HL-60 (cell line): ENCODE measurements around the gene ABCD3.
"Not testable (repeated sequence)": the region's sequence is repeated elsewhere in the genome, so short reads cannot be mapped to it uniquely, and the experiment has no call there.

ENCODE experiments used
- DNase-seq, 2 experiments: peaks; one replicate each; pipeline ENCODE4 v3.0.0-alpha.2; 2010 to 2020; ENCODE audit warnings: low read depth in 1 of 2, low spot score in 1 of 2
- H3K27ac ChIP-seq: fragments of 250-450 bp; sonication (Bioruptor Pico); replicated peaks from 2 replicates; pipeline ENCODE4 v1.5.1; 2020; ENCODE audit warnings: mild to moderate bottlenecking, moderate library complexity
- H3K27me3 ChIP-seq: fragments of 250-450 bp; sonication (Bioruptor Pico); 2 replicates; pipeline ENCODE4 v1.5.1; 2021; ENCODE audit warnings: mild to moderate bottlenecking, moderate library complexity; ENCODE audit not compliant: insufficient read depth, poor library complexity, severe bottlenecking
- H3K4me3 ChIP-seq: replicated peaks from 2 replicates; pipeline ENCODE4 v1.5.1; 2011; ENCODE audit warnings: mild to moderate bottlenecking, control low read depth, low read length; ENCODE audit not compliant: insufficient read depth
- GABPA ChIP-seq: IDR thresholded peaks from 2 replicates; pipeline ENCODE4 v1.6.1; 2012; ENCODE audit warnings: low read depth
- POLR2AphosphoS5 ChIP-seq: IDR thresholded peaks from 2 replicates; pipeline ENCODE4 v1.6.1; 2012; ENCODE audit warnings: low read depth
- REST ChIP-seq: IDR thresholded peaks from 2 replicates; pipeline ENCODE4 v1.6.1; 2012; ENCODE audit warnings: low read depth; ENCODE audit not compliant: insufficient replicate concordance
- SPI1 ChIP-seq: IDR thresholded peaks from 2 replicates; pipeline ENCODE4 v1.6.1; 2012; ENCODE audit warnings: low read depth, mild to moderate bottlenecking, borderline replicate concordance
- TF ChIP-seq, protein P1 (sequence below): IDR thresholded peaks from one replicate; pipeline ENCODE4 v1.5.1; 2011; ENCODE audit warnings: low read length, control low read depth, inconsistent platforms; ENCODE audit not compliant: insufficient read depth

Gene ABCD3

GRCh38 chr1:94438692-94439276 lies 20.6 kb downstream of the ABCD3 start:
- no peak for DNase-seq
- Histone ChIP-seq H3K4me3 (no peak overlapping the region), H3K27me3 (no peaks in the 10 kb centered on the region), H3K27ac (no peak overlapping the region)
- TF ChIP-seq, protein P1, sequence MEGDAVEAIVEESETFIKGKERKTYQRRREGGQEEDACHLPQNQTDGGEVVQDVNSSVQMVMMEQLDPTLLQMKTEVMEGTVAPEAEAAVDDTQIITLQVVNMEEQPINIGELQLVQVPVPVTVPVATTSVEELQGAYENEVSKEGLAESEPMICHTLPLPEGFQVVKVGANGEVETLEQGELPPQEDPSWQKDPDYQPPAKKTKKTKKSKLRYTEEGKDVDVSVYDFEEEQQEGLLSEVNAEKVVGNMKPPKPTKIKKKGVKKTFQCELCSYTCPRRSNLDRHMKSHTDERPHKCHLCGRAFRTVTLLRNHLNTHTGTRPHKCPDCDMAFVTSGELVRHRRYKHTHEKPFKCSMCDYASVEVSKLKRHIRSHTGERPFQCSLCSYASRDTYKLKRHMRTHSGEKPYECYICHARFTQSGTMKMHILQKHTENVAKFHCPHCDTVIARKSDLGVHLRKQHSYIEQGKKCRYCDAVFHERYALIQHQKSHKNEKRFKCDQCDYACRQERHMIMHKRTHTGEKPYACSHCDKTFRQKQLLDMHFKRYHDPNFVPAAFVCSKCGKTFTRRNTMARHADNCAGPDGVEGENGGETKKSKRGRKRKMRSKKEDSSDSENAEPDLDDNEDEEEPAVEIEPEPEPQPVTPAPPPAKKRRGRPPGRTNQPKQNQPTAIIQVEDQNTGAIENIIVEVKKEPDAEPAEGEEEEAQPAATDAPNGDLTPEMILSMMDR, result no peak
- TF ChIP-seq SPI1 (no peak), REST (no peak), GABPA (no peak), POLR2AphosphoS5 (no peak)

- Histone ChIP-seq H3K4me3 (no peak overlapping the region), H3K27me3 (no peaks in the 10 kb centered on the region), H3K27ac (no peak overlapping the region)
- DNase-seq, result no peak
- TF ChIP-seq, protein P1, result no peak
- no peak for TF ChIP-seq SPI1
- no peak for TF ChIP-seq POLR2AphosphoS5
- TF ChIP-seq REST, result no peak
- no peak for TF ChIP-seq GABPA
Observed at GRCh38 chr1:94440088-94440487, 21.9 kb downstream of the ABCD3 start.

DNA sequence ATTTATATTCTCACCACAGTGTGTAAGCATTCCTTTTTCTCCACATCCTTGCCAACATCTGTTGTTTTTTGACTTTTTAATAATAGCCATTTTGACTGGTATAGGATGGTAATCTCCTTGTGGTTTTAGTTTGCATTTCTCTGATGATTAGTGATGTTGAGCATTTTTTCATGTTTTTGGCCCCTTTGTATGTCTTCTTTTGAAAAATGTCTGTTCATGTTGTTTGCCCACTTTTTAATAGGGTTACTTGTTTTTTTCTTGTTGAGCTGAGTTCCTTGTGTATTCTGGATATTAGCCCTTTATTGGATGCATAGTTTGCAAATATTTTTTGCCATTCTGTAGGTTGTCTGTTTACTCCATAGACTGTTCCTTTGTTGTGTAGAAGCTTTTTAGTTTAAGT lies 24.9 kb downstream of the ABCD3 start:
- DNase-seq, H3K4me3 ChIP-seq, H3K27ac ChIP-seq, H3K27me3 ChIP-seq: not testable (repeated sequence)

GRCh38 chr1:94444819-94445218 lies 26.6 kb downstream of the ABCD3 start:
- H3K27me3 ChIP-seq, H3K27ac ChIP-seq, H3K4me3 ChIP-seq, DNase-seq: not testable (repeated sequence)

DNA sequence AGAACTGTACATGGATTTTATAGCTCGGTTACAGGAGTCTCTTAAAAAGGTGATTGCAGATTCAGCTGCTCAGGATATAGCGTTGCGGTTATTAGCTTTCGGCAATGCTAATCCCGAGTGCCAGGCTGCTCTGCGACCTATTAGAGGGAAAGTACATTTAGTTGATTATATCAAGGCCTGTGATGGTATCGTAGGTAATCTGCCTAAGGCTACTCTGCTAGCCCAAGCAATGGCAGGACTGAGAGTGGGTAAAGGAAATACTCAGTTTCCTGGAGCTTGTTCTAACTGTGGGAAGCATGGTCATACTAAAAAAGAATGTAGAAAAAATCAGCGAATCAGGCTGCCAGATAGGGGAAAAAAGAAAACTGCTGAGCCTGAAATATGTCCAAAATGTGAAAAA lies 27.5 kb downstream of the ABCD3 start:
- not testable (repeated sequence) for H3K27ac ChIP-seq, H3K4me3 ChIP-seq, DNase-seq, H3K27me3 ChIP-seq

DNA sequence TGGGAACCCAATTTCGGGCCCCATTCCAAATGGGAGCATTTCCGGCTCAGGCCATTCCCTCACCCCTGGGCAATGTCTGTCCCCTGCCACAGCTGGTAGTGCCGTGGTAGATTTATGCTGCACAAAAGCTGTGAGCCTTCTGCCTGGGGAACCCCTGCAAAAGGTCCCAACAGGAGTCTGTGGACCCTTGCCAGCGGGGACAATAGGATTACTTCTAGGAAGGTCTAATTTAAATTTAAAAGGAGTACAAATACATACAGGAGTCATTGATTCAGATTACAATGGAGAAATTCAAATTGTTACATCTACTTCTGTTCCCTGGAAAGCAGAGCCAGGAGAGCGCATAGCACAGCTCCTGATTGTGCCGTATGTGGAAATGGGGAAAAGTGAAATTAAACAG lies 28.0 kb downstream of the ABCD3 start:
- not testable (repeated sequence) for H3K4me3 ChIP-seq, DNase-seq

GRCh38 chr1:94448741-94449140 lies 30.6 kb downstream of the ABCD3 start:
- not testable (repeated sequence) for H3K27me3 ChIP-seq, DNase-seq, H3K4me3 ChIP-seq, H3K27ac ChIP-seq

More for the DNA sequence above, 28.0 kb downstream of the ABCD3 start:
- not testable (repeated sequence) for H3K27ac ChIP-seq, H3K27me3 ChIP-seq
